Measurements from ENCODE around the gene CCDC9B. TPM values are rescaled to one million over a fixed set of nuclear protein-coding genes. Genes with fewer than 3 reads are reported as not detected.

CCDC9B gene
- polyA plus RNA-seq, 1 of the 3 experiments (the other 2 are of a cell fraction), result 13.7 TPM

GRCh38 chr15:40353697-40354096 is 13.0 kb upstream of the CCDC9B start:
- no peak overlapping the region for H3K9ac ChIP-seq
- no peaks in the 10 kb centered on the region for H3K79me2 ChIP-seq (ENCODE audit: insufficient read depth)
- H3K4me1 ChIP-seq (ENCODE audit: control insufficient read depth in 1 of 2, insufficient read depth in 2 of 2, low read depth in 1 of 2, low read length in 1 of 2), result peaks cover 0 to 28% of the 10 kb centered on the region in 2 experiments; a peak in 2 of 4 replicates
- CTCF ChIA-PET, result interaction anchor here (0.7 to 70.6 kb wide), 9 partner anchors 10 to 84 kb away, joined by 3 to 2194 read pairs (median 5); partner anchors contain the start of genes ANKRD63, CCDC9B, INAFM2 and KNSTRN
- H3K36me3 ChIP-seq (replicated peaks in 1 of 2; ENCODE audit: control insufficient read depth in 1 of 2, insufficient read depth in 2 of 2, low read length in 1 of 2), result no peaks in the 10 kb centered on the region
- H3K4me3 ChIP-seq (ENCODE audit: low read depth in 2 of 2, low read length in 1 of 2), result no peak overlapping the region
- no peak overlapping the region for H3K27ac ChIP-seq (ENCODE audit: low read depth in 2 of 2, low read length in 1 of 2)
- H3K4me2 ChIP-seq, result no peak overlapping the region
- no peaks in the 10 kb centered on the region for H4K20me1 ChIP-seq (ENCODE audit: insufficient read depth)
- no peaks in the 10 kb centered on the region for H3K27me3 ChIP-seq (ENCODE audit: insufficient read depth)
- 88% methylated on average over 4 of the region's 5 CpGs for whole genome bisulfite sequencing (ENCODE audit: low lambda C conversion rate)
- peaks cover 6% of the 10 kb centered on the region for H3F3A ChIP-seq (replicated peaks; ENCODE audit: insufficient read depth)
- TF ChIP-seq NFIC (IDR thresholded peaks at IDR 0.05; ENCODE audit: borderline replicate concordance) (no peak), CHD2 (IDR thresholded peaks at IDR 0.05; ENCODE audit: low read length, partially characterized antibody) (no peak), NRF1 (IDR thresholded peaks at IDR 0.05; ENCODE audit: low read depth, low read length) (no peak), RAD21 (IDR thresholded peaks at IDR 0.05; ENCODE audit: low read length) (no peak), REST (IDR thresholded peaks at IDR 0.05; ENCODE audit: low read depth, low read length) (no peak), GABPA (IDR thresholded peaks at IDR 0.05; ENCODE audit: low read depth) (no peak), TEAD4 (IDR thresholded peaks at IDR 0.05; ENCODE audit: borderline replicate concordance, insufficient read depth) (no peak), USF1 (IDR thresholded peaks at IDR 0.05; ENCODE audit: borderline replicate concordance, low read depth) (no peak), TAF1 (IDR thresholded peaks at IDR 0.05; ENCODE audit: borderline replicate concordance, low read depth, low read length) (no peak), RFX5 (IDR thresholded peaks at IDR 0.05; ENCODE audit: low read length) (no peak), MXI1 (IDR thresholded peaks at IDR 0.05; ENCODE audit: low read depth, low read length) (no peak), ELF1 (IDR thresholded peaks at IDR 0.05) (no peak), POLR2AphosphoS5 (IDR thresholded peaks at IDR 0.05; ENCODE audit: low read depth, low read length) (no peak), EP300 (IDR thresholded peaks at IDR 0.05; ENCODE audit: borderline replicate concordance in 1 of 2, low read depth in 1 of 2, low read length in 1 of 2) (no peak), ZBTB33 (IDR thresholded peaks at IDR 0.05; ENCODE audit: borderline replicate concordance, low read depth) (no peak), SMC3 (IDR thresholded peaks at IDR 0.05; ENCODE audit: low read depth, low read length) (no peak), PBX3 (IDR thresholded peaks at IDR 0.05) (no peak), GATA2 (CRISPR knock-in tag; IDR thresholded peaks at IDR 0.05) (no peak), RCOR1 (IDR thresholded peaks at IDR 0.05; ENCODE audit: low read length) (no peak)
- POLR2A ChIA-PET, result no interaction called here
- no peaks in the 10 kb centered on the region for H3K9me3 ChIP-seq
- no peaks in the 10 kb centered on the region for H3K9me2 ChIP-seq
- H2AFZ ChIP-seq (ENCODE audit: low read depth), result no peak overlapping the region
- DNase-seq, result no peak

Data from SK-N-SH (cell line).